Hematopoietic multipotent progenitor cell treated with erythropoietin and hydrocortisone succinate and interleukin-3 and kit ligand, for 15 days (in vitro differentiated cells): ENCODE measurements around the gene BCAT1.
A peak's percentile ranks its signal among the peaks of the same experiment; 100 is the strongest.
"Not testable (repeated sequence)": the region's sequence is repeated elsewhere in the genome, so short reads cannot be mapped to it uniquely, and the experiment has no call there.

Source experiments
- DNase-seq: peaks from one replicate; pipeline ENCODE4 v3.0.0-alpha.2; 2015; ENCODE audit warnings: low spot score

BCAT1 gene

DNA sequence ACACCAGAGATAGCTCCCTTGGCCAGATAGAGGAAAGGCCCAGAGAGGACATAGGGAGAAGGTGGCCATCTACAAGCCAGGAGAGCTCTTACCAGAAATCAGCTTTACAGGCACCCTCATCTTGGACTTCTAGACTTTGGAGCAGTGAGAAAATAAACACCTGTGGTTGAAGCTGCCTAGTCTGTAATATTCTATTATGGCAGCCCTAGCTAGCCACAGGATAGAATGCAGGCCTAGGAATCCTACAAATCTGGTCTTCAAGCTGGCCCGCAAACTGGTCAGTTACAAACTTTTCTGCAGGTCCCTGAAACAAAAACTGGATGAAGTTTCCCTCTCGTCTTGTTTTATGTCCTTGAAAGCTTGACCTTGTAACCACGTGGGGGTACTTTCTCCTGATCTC lies 92.4 kb downstream of the BCAT1 start:
- no peak for DNase-seq

DNA sequence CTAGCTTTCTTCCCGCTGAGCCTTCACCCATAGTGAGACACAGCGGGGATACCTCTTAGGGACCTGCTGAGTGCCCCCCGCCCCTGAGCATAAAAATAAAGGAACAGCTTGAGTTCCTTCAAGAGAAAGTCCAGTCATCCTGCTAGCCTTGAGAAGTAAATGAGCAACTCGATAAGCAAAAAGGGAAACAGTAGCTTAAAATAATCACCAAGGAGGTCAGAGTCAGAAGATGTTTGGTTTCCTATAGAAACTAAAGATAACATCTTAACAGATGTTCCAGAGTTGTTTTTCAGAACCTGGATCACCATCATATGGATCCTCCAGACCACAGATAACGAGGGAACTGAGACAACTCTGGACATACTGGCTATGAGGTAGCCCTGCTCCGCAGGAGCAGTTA lies 94.0 kb downstream of the BCAT1 start:
- no peak for DNase-seq

DNA sequence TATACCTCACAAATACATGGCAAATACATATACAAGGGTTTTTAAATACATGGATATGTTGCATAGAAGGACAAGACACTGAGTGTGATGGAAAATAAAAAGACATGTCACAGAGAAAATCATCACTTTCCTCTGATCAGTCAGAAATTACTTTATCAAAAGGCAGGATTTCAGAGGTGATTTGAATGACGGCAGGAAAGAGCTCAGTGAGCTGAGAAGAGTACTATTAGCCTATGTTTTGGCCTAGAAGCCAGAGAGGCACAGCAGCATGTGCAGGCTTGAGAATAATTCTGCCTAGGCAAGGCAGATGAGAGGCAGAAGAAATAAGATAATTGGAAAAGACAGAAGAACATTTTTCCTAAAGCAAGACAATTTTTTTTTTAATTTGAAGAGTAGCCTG lies 94.9 kb downstream of the BCAT1 start:
- no peak for DNase-seq

DNA sequence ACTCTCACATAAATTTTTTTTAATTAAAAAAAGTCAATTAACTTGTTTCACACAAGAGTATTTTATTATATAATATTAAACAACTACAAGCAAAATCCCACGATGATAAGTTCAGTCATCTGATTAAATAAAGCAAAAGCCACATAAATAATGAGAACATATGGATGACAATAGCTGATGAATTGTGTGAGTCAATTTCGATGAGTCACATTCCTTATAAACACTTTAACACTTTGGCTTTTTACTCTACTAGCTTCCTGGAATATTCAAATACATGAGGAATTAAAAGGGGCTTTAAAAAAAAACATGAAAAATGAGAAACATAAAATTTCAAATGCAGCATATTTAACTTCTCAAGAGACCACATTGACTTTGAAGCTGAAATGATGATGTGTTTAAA lies 95.3 kb downstream of the BCAT1 start:
- no peak for DNase-seq

DNA sequence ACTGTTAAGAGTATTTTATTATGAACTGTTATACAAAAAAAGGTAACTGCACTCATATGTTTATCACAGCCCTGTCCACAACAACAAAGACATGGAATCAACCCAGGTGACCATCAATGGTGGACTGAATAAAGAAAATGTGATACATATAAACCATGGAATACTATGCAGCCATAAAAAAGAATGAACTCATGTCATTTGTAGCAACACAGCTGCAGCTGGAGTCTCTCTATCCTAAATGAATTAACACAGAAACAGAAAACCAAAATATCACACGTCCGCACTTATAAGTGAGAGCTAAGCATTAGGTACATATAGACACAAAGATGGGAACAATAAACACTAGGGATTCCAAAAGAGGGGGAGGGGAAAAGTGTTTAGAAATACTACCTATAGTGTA lies 95.8 kb downstream of the BCAT1 start:
- no peak for DNase-seq

DNA sequence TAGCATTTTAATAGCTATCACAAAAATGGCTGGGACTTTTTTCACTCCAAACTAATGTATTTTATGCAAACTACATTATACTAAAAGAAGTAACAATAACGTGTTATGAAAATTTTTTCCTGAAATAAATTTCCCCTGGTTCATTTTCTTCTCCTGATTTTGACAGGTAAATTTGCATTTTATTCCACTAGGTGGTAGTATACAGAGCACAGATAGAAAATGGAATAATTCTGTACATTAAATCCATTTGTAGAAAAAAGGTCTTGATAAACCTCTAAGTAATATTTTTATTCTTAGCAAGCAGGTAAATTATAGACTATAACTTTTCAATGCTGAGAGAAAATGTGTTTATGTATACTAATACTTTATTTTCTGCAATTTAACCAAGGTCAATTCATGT lies 96.5 kb downstream of the BCAT1 start:
- DNase-seq = peak; percentile 11

DNA sequence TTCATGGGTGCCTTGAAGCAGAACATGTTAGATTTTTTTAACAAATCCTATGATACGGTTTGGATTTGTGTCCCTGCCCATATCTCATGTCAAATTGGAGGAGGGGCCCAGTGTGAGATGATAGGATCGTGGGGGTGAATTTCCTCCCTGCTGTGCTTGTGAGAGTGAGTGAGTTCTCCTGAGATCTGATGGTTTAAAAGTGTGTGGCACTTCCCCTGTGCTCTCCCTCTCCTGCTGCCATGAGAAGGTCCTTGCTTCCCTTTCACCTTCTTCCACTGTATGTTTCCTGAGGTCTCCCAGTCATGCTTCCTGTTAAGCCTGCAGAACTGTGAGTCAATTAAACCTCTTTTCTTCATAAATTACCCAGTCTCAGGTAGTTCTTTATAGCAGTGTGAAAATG lies 97.0 kb downstream of the BCAT1 start:
- DNase-seq = not testable (repeated sequence)

DNA sequence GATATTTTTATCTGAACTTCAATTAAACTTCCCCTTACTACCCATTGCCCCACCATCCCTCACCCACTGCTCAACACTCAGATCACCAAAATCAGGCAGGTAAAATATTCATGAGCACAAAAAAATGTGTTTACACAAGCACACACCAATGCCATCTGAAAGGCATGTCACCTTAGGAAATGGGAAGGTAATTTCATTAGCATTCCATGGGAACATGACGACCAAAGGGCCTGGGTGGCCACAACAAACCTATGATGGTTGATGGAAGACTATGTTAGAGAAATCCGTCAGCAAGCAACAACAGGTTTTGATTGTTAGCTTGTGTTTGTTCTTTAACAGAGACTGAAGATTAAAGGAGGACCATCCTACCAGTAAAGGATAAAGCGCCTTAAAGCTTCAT lies 97.6 kb downstream of the BCAT1 start:
- no peak for DNase-seq

DNA sequence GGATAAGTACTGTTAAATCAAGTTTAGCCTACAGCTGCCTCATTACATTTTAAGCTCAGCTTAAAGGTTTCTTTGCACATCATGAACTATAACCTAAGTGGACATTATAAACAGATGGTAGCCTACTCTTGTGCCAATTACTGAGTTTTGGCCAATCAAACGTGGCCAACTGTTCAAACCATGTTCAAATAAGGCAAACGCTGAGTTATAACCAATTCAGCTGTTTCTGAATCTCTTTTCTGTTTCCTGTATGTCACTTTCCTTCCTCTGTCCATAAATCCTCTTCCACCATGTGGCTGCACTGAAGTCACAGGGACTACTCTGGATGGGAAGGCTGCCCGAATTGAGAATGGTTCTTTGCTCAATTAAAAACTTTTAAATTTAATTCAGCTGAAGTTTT lies 98.4 kb downstream of the BCAT1 start:
- DNase-seq = no peak

DNA sequence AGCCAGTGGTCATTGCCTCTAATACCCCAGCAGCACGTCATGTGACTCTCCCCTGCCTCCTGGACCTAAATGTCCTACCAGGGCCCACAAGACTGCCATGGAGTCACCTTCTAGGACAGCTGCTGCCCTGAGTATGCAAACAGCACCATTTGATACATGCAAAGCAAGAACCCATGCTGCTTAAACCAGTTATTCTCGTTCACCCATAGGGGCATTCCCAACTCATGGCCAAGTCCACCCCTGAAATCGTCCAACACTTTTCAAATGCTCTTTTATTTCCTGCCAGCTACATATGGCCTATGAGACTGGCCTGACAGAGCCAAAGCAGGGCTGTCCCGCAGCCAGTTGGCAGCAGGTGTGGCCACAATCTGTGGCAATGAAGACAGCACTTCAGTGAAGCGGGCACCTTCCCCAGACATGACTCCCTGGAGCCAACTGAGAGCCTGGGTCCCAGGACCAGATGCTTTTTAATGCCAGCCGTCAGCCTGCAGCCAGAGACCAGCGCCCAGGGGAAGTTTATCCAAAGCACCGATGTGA lies 99.9 kb downstream of the BCAT1 start:
- DNase-seq = no peak

DNA sequence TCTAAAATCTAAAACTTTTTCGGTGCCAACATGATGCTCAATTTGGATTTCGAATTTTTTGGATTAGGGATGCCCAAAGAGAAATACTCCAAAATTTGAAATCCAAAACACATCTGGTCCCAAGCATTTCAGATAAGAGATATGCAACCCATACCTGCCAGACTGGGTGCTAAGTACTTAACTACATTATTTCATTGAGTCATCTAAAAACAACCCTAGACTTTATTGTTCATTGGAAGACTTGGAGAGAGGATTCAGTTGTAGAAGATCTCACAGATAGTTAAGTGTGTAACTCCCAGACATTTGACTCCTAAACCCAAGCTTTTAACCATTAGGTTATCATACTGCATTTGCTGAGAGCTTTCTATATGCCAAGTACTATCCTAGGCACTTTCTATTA lies 102.2 kb downstream of the BCAT1 start:
- no peak for DNase-seq

DNA sequence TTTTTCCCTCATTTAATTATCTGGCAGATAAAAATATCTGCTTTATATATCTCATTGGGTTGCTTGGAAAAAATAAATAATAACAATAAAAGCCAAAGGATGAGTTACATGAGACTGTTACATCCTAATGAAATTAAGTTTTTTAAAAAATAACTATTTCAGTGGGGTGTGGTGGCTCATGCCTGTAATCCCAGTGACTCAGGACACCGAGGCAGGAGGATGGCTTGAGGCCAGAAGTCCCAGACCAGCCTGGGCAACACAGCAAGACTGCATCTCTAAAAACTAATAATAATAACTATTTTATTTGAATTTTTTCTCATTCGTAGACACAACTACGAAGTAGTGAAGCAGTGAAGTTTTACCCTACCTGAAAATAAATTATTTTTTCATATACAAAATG lies 103.3 kb downstream of the BCAT1 start:
- no peak for DNase-seq

DNA sequence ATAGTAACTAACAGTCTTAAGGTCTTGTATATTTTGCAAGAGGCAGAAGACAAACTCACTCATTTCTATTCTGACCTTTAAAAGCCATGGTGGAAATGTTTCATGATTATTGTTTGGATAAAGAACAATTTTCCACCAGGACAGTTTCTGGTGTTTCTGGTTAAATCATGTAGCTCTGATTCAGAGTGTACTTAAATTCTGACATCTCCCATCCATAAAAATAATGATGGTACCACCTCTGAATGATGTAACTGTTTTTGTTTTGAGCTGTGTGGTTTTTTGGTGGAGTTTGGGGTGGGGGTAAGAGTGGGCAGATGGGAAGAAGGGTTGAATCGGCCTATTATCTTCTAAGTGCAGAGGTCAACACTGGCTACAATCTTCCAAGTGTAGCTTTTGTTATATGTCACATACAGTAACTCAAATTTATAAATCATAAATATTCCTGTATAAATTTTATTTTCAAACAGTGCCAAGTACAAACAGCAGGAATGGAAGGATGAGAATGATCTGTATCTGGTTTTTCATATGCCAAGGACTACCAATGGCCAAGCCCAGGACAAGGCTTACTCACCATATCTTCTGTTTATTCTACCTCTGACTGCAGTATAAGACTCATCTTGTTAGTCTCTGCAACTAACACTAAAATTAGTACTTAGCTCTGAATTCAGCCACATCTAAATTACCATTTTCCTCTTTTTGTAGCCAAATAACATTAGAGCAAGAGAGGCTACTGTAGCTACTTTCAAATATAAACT lies 108.7 kb downstream of the BCAT1 start:
- no peak for DNase-seq

DNA sequence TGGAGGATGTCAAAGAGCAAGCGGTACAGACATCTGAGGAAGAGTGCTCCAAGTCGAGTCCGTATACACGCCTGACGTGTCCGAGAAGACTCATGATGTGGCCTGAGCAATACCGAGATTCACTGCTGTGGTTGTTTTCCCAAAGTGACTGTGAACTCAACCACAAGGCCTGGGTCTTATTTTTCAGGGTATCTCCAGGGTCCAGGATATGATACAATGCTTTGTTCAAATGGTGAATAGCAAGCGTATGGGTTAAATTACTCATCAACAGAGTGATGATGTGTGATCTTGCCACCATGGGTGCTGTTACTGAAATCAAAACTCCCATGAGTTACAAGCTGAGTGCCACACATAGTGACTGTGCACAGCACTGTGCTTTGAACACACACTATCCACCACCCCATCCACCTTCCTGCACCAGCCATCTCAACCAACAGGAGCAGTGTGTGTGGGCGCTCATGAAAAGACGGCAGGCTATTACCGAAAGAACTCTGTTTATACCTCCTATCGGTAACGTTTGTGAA lies 109.6 kb downstream of the BCAT1 start:
- no peak for DNase-seq

DNA sequence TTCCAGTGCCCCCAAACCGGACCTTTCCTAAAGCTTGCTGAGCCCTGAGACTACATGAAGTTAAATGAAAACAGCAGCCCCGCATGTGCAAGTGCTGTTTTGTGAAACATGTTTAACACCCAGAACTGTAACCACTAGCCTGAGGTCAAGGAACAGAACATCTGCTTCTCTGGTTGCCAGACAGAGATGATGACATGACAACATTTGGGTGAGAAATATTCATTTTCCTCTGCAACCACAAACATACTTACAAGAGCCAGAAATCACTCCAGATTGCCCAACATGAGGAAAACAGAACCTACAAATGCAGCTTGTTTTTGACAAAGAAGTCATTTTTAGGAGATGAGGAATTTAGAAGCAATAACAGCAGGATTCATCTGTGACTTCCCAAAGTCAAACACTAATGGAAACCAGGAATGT lies 110.4 kb downstream of the BCAT1 start:
- no peak for DNase-seq

DNA sequence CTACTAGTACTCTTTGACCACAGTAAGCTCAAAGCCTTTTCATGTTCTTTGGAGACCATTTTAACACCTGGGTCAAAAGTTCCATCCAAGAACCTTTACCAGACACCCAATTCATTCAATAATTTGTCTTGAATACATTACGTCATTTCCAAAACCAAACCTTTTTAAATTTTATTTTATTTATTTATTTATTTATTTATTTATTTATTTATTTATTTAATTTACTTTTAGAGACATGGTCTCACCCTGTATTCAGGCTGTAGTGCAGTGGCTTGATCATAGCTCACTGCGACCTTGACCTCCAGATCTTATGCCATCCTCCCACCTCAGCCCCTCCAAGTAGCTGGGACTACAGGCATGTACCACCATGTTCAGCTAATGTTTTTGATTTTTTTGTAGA lies 113.5 kb downstream of the BCAT1 start:
- no peak for DNase-seq

DNA sequence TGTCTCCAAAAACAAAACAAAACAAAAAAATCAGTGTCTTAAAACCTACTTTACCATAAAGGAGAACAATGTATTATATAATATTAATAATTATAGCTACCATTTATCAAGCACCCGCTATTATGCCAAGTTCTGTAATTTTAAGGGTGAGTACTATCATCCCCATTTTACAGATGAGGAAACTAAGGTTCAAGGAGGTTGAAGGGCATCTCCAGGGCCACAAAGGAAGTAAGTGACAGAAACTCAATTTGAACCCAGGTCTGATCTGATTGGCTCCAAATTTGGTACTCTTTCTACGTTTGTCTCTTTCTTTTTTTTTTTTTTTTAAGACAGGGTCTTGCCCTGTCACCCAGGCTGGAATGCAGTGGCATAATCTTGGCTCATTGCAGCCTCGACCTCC lies 115.4 kb downstream of the BCAT1 start:
- DNase-seq = no peak

DNA sequence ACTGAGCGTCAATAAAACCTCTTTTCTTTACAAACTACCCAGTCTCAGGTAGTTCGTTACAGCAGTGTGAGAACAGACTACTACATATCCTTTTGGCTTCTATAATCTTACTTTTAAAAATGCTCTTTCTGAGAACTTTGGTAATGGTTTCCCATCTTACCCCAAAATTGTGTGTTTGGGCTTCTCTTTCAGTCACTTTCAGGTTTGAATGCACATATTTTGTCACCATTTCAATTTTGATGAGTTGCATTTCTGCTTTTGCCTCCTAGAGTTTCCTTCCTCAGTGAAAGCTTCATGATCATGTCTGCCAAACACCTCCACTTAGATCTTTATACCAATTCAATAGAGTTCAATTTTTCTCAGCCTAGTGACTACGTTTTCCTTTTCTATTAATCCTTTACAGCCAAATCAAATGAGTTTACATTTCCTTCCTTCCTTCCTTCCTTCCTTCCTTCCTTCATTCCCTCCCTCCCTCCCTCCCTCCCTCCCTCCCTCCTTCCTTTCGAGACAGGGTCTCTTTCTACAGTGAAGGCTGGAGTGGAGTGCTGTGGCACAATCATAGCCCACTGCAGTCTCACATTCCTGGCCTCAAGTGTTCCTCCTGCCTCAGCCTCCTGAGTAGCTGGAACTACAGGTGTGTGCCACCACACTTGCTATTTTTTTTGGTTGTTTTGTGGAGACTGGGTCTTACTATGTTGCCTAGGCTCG lies 124.9 kb downstream of the BCAT1 start:
- DNase-seq = no peak

DNA sequence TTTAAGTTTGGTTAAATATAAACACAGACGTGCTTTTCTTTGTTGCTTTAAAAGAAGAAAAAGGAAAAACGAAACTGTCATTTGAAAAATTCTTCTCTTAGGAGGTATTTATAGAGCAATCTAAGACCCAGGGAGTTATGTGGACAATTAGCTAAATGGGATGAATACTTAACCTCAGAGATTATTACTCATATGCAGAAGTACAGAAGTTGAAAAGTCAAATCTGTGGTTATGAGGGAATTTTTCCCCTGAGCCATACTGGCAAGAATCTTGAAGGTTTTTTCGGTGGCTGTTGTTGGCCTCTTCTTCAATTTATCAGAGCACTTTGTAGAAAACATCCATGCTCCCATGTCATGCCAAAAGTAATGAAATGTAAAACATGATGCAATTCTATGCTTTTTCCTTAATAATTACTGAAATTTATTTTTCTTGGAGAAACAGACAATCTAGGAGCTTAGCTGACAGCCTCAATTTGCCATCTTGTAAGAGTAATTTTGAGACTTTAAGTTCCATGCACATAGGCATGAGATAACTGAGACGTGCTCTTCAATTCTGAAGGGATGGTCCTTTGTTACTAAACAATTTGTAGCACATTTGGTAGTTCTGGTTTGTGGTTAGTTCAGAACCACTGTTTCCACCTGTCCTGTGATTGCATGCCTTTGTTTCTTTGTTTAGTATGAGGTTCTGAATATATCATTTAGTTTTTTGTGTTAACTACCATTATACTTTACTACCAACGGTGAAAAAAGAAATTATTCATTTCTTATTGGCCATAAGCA lies 126.6 kb downstream of the BCAT1 start:
- no peak for DNase-seq

DNA sequence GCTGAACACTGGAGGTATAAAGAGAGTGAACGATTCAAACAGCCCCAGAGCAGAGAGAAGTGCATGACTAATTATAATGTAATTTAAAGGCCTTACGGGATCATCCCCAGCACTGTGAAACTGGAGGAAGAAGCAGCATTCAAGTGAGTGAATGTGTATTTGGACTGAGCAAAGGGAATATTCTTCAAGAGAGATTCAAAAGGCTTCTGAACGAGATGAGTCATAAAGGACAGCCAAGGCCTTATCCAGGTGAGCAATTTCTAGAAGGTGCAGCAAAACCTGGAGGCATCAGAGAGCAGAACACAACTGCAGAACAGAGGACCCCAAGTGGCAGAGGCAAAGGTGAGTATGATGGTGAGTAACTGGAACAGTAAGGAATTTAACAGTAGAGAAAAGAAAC lies 127.2 kb downstream of the BCAT1 start:
- no peak for DNase-seq

DNA sequence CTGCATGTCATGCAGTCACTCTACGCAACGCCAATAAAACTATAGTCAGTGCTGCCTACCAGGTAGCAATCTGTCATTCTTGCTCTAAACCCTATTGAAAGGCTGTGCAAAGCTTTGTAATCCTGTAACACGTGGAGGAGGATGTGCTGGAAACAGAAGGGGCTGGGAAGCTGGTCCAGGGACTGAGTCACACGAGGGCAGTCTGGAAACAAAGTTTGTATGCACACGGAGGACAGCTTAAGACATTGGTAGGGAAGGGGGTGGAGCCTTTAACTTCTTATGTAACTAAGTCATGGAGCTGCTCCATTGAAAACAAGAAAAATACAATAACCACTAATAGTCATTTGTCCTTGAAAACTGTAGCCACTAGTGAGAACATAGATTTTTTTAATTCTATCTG lies 128.0 kb downstream of the BCAT1 start:
- no peak for DNase-seq

DNA sequence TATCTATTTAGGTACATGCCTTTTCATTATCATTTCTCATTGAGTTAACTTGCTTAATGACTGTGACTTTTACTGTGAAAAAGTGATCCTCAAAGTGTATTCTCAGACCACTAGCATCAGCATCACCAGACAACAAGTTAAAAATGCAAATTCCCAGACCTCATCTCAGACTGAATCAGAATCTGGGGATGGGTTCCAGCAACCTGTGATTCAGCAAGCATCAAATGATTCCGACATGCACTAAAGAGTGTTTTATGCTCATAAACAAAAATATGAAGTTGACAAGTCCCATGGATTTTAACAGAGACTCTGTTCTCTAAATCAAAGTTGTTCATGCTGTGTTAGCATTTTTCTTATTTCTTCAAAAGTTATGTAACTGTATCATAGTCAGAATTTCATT lies 130.6 kb downstream of the BCAT1 start:
- no peak for DNase-seq

DNA sequence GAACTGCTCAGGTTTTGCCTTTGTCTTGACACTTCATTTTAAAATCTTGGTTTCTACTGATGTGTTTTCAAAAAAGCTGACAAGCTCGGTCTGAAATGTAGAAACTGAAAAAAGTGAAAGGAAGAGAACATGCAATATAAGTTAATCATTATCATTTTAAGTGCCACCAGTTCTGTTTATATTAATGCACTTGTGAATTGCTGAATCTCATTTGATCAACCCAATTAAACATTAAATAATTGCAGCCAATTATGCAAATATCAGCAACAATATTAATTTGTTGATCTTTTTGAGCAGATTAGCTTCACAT lies 133.8 kb downstream of the BCAT1 start:
- no peak for DNase-seq
